Naive thymus-derived CD4-positive, alpha-beta T cell (primary cell): ENCODE measurements around the gene UBXN6. TPM values are rescaled to one million over a fixed set of nuclear protein-coding genes. Genes with fewer than 3 reads are reported as not detected.
A peak's percentile ranks its signal among the peaks of the same experiment; 100 is the strongest.

Experiments used
- ATAC-seq: fragments of 150-1000 bp; cut with Tn5 transposase; 2 replicates; pipeline ENCODE4 v1.10.0; 2021; ENCODE audit warnings: mild to moderate bottlenecking, moderate library complexity
- CTCF ChIA-PET: fragments of 350-600 bp; sonication (Branson Sonifier 250); formaldehyde crosslinking; loops from one replicate; lab custom pipeline; 2021; ENCODE audit warnings: antibody characterized with exemption; lab: Charles Lee
- POLR2A ChIA-PET: fragments of 350-600 bp; sonication (Branson Sonifier 250); formaldehyde crosslinking; loops from one replicate; lab custom pipeline; 2021; ENCODE audit warnings: antibody characterized with exemption, inconsistent platforms; lab: Charles Lee
- DNase-seq, 9 donors: peaks; one replicate each; pipeline versions ENCODE4 v3.0.0 to v3.0.0-alpha.2; 2020 to 2022; ENCODE audit warnings: mixed read lengths in 1 of 9
- H3K27ac ChIP-seq: one replicate; pipeline ENCODE4 v1.7.0; 2013; ENCODE audit warnings: mild to moderate bottlenecking, low read depth, low read length, moderate library complexity
- H3K27me3 ChIP-seq, 2 donors: one replicate each; pipeline ENCODE4 v1.7.0; 2013; ENCODE audit warnings: low read length in 2 of 2, mild to moderate bottlenecking in 2 of 2, moderate library complexity in 2 of 2; ENCODE audit not compliant: control insufficient read depth in 2 of 2, insufficient read depth in 2 of 2
- H3K36me3 ChIP-seq, 3 experiments: 1 replicate in 2 of 3; 2 replicates in 1 of 3; pipeline ENCODE4 v1.7.0; 2013; ENCODE audit warnings: low read length in 3 of 3, mild to moderate bottlenecking in 3 of 3, moderate library complexity in 1 of 3; ENCODE audit not compliant: insufficient read depth in 3 of 3, control insufficient read depth in 2 of 3
- H3K4me1 ChIP-seq, 2 donors: one replicate each; pipeline ENCODE4 v1.7.0; 2013; ENCODE audit warnings: low read length in 2 of 2, mild to moderate bottlenecking in 2 of 2, moderate library complexity in 1 of 2; ENCODE audit not compliant: control insufficient read depth in 2 of 2, insufficient read depth in 2 of 2
- H3K4me3 ChIP-seq: 2 replicates; pipeline ENCODE4 v1.7.0; 2013; ENCODE audit warnings: mild to moderate bottlenecking, low read length
- H3K9me3 ChIP-seq, 3 experiments: 1 replicate in 2 of 3; 2 replicates in 1 of 3; pipeline ENCODE4 v1.7.0; 2013; ENCODE audit warnings: low read length in 3 of 3; ENCODE audit not compliant: control insufficient read depth in 2 of 3
- H3K27ac Mint-ChIP-seq, 9 donors: one replicate each; pipeline ENCODE4 v1.8.0; 2020 to 2022; ENCODE audit warnings: mixed read lengths in 9 of 9, mild to moderate bottlenecking in 8 of 9, moderate library complexity in 5 of 9, inconsistent platforms in 2 of 9
- H3K27me3 Mint-ChIP-seq, 5 donors: one replicate each; pipeline ENCODE4 v1.8.0; 2021 to 2022; ENCODE audit warnings: mixed read lengths in 5 of 5, mild to moderate bottlenecking in 1 of 5
- H3K36me3 Mint-ChIP-seq, 5 donors: one replicate each; pipeline ENCODE4 v1.8.0; 2020 to 2022; ENCODE audit warnings: mixed read lengths in 5 of 5, mild to moderate bottlenecking in 3 of 5, inconsistent platforms in 1 of 5
- H3K4me1 Mint-ChIP-seq, 7 donors: one replicate each; pipeline ENCODE4 v1.8.0; 2020 to 2022; ENCODE audit warnings: mixed read lengths in 7 of 7, mild to moderate bottlenecking in 3 of 7, inconsistent platforms in 1 of 7
- H3K4me3 Mint-ChIP-seq, 10 donors: one replicate each; pipeline ENCODE4 v1.8.0; 2020 to 2022; ENCODE audit warnings: mild to moderate bottlenecking in 10 of 10, mixed read lengths in 10 of 10, moderate library complexity in 6 of 10, inconsistent platforms in 2 of 10
- H3K9me3 Mint-ChIP-seq, 11 donors: one replicate each; pipeline ENCODE4 v1.8.0; 2020 to 2022; ENCODE audit warnings: mixed read lengths in 11 of 11, mild to moderate bottlenecking in 4 of 11, inconsistent platforms in 1 of 11, moderate library complexity in 1 of 11
- intact Hi-C, 2 donors: fragments of 100-400 bp; cut with micrococcal nuclease; formaldehyde crosslinking; loops; one replicate each; pipeline ENCODE4 v1.15.1; 2023
- polyA plus RNA-seq, 2 donors: library from polyadenylated mRNA; unstranded; fragments of 300-500 nt; fragmentation: Illumina TruSeq; gene quantifications; one replicate each; pipeline ENCODE4 v1.2.3, GENCODE V29; 2021
- total RNA-seq, 6 experiments: library from RNA in 5 of 6; stranded (reverse) in 5 of 6; gene quantifications; 1 replicate in 5 of 6; 2 replicates in 1 of 6; pipeline ENCODE4 v1.2.3 and lab custom pipeline; 2021 to 2026

Gene UBXN6
- total and polyA plus RNA-seq, 7 experiments from 2014 or later, result 5.4 to 68.6 (median 50.3) TPM

DNA sequence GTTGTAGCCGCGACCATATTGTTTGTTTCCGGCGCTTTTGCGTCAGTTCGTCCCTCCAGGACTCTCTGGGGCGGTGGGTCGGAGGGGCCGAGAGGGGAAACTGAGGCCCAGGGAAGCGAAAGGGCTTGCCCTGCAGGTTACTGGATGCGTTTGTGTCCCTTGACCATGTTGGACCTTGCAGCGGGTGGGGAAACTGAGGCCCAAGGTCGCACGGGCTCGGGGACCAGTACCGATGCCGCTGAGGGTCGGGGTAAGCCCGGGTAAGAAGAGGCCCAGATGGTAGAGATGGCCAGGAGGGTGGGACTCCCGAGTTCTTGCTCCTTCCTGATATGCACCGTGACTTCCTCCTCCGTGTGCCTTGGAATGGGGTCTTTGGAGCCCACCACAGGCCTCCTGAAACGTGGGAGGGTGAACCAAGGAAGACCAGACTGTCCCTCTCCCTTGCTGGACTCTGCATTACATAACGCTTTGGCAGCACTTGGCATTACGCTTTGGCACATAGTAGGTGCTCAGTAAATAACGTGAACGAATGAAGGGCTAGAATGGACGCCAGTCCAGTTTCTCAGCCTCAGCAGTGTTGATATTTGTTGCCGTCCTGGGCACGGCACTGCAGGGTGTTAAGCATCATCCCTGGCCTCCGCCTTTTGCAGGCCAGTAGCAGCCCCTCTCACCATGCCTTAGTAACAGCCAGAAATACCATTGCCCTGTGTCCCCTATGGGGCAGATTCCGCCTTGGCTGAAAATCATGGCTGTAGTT, 54.4 kb downstream of the UBXN6 start:
- Mint-ChIP-seq H3K27me3 (no peaks in the 10 kb centered on the region), H3K36me3 (peaks cover 0 to 6% (median 0%) of the 10 kb centered on the region in 5 donors), H3K4me1 (peaks cover 14 to 56% (median 45%) of the 10 kb centered on the region in 7 donors), H3K4me3 (peak overlapping the region; percentile 73 to 95 (median 88)), H3K27ac (peak overlapping the region; percentile 14 to 92 (median 59)), H3K9me3 (peaks cover 0 to 1% (median 0%) of the 10 kb centered on the region in 11 donors)
- ATAC-seq (no peak), DNase-seq (no peak)
- ChIA-PET POLR2A (interaction anchor here (1.3 to 3.3 kb wide), 4 partner anchors 22 to 55 kb away, joined by 3 to 29 read pairs (median 4); partner anchors contain the start of gene UBXN6), CTCF (interaction anchor here (1.8 kb wide), 1 partner anchor 33 kb away, joined by 11 read pairs; no protein-coding TSS in a partner anchor)
- H3K9me3 ChIP-seq, result no peaks in the 10 kb centered on the region
- peaks cover 28 to 33% of the 10 kb centered on the region in 2 donors for H3K4me1 ChIP-seq
- H3K27me3 ChIP-seq, result no peaks in the 10 kb centered on the region
- H3K4me3 ChIP-seq, result peak overlapping the region; percentile 80
- peaks cover 0 to 4% (median 0%) of the 10 kb centered on the region in 3 experiments for H3K36me3 ChIP-seq
- peak overlapping the region; percentile 97 for H3K27ac ChIP-seq
- intact Hi-C loops, result loop anchor here (2.0 to 5.0 kb wide), 7 partner anchors 396 to 1499 kb away; partner anchors contain the start of genes DOHH (in 1 of the 2), EEF2 (in 1 of the 2), NDUFA11 (in 1 of the 2) and PIAS4 (in 1 of the 2)

DNA sequence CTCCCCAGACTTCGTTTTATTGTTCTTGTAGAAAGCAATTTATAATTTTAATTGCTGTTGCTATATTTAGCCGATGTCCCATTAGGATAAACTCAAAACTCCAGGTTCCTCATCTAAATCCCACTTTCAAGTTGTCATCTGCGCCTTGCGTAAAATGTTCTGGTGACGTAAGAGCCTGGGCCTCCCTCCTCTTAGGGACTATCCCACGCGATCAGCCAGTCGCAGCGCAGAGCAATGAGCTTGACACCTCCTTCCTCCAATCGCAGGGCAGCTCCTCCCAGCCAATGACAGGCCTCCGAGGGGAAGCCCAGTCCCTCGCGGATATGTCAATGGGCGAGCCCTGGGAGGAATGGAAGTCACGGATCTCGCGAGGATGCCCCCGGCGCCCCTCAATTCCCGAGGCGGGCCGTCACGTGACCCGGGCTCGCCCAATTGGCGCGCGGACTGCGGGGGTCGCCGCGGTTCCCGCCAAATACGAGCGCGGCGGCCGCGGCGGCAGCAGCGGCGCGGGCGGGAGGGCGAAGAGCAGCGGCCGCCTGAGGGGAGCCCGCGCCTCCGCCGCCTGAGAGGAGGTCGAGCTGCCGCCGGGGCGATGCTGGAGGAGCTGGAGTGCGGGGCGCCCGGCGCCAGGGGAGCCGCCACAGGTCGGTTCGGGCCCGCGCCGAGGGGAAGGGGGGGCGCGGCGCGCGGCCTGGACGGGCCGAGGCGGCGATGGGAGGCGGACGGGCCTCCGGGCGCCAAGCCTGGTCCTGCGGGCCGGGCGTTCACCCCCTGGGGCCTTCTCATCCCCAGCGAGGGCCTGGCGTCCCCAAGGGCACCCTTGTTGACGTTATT, 55.2 kb downstream of the UBXN6 start, which contains the start of gene CHAF1A:
CHAF1A (plus strand) TSS at position 470 of the 834 bp plus-strand sequence; CDS start at position 593, 123 bp downstream.
- peaks cover 0 to 5% (median 0%) of the 10 kb centered on the region in 3 experiments for H3K36me3 ChIP-seq
- H3K27me3 Mint-ChIP-seq, result no peaks in the 10 kb centered on the region
- peaks cover 14 to 62% (median 48%) of the 10 kb centered on the region in 7 donors for H3K4me1 Mint-ChIP-seq
- H3K27me3 ChIP-seq, result no peaks in the 10 kb centered on the region
- H3K27ac Mint-ChIP-seq, result peak within 1 kb of the TSS; percentile 87 to 100 (median 99)
- POLR2A ChIA-PET, result interaction anchor here (0.6 to 3.3 kb wide), 15 partner anchors 22 to 640 kb away, joined by 3 to 29 read pairs (median 3); partner anchors contain the start of genes MPND, MRPL54, TMIGD2 and UBXN6
- ATAC-seq, result peak; percentile 90
- intact Hi-C loops, result loop anchor here (1.0 to 5.0 kb wide), 14 partner anchors 55 to 1500 kb away; partner anchors contain the start of genes UBXN6 (in 2 of the 2), YJU2 (in 2 of the 2), ANKRD24 (in 1 of the 2) and DOHH (in 1 of the 2)
- peaks cover 0 to 1% (median 0%) of the 10 kb centered on the region in 11 donors for H3K9me3 Mint-ChIP-seq
- peaks cover 31 to 35% of the 10 kb centered on the region in 2 donors for H3K4me1 ChIP-seq
- no peaks in the 10 kb centered on the region for H3K9me3 ChIP-seq
- H3K4me3 ChIP-seq, result peak within 1 kb of the TSS; percentile 80
- peak; percentile 94 to 100 (median 98) for DNase-seq
- peaks cover 0 to 8% (median 0%) of the 10 kb centered on the region in 5 donors for H3K36me3 Mint-ChIP-seq
- peak within 1 kb of the TSS; percentile 80 to 95 (median 91) for H3K4me3 Mint-ChIP-seq
- peak within 1 kb of the TSS; percentile 97 for H3K27ac ChIP-seq
- CTCF ChIA-PET, result interaction anchor here (0.6 to 1.8 kb wide), 8 partner anchors 33 to 1319 kb away, joined by 3 to 11 read pairs (median 3); partner anchors contain the start of genes MPND and MRPL54

DNA sequence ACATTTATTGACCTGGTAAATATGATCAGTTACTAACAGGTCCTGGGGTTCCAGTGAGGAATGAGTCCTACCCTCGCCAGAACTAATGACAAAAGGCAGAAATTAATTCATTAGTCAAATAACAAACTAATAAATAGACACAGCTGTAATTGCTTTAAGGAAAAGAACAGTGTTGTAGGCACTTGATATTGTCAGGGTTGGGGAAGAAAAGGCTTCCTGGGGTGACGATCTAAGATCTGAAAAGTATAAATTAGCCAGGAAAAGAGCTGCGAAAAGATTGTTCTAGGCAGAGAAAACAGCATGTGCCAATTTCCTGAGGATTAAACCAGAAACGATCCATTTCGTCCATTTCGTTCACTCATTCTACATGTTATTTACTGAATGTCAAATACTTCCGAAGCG, 55.8 kb downstream of the UBXN6 start:
- H3K36me3 ChIP-seq, result peaks cover 0 to 11% (median 0%) of the 10 kb centered on the region in 3 experiments
- CTCF ChIA-PET, result interaction anchor here (0.6 to 1.8 kb wide), 7 partner anchors 32 to 1320 kb away, joined by 3 to 11 read pairs (median 3); partner anchors contain the start of genes MPND and MRPL54
- H3K9me3 ChIP-seq, result no peaks in the 10 kb centered on the region
- H3K4me1 Mint-ChIP-seq, result peaks cover 18 to 68% (median 54%) of the 10 kb centered on the region in 7 donors
- H3K36me3 Mint-ChIP-seq, result peaks cover 0 to 10% (median 3%) of the 10 kb centered on the region in 5 donors
- H3K27me3 Mint-ChIP-seq, result no peaks in the 10 kb centered on the region
- H3K27ac Mint-ChIP-seq, result peak overlapping the region; percentile 87 to 100 (median 99)
- peak overlapping the region; percentile 97 for H3K27ac ChIP-seq
- intact Hi-C loops, result loop anchor here (1.0 to 5.0 kb wide), 17 partner anchors 56 to 1501 kb away; partner anchors contain the start of genes UBXN6 (in 2 of the 2), YJU2 (in 2 of the 2), ANKRD24 (in 1 of the 2) and CACTIN (in 1 of the 2)
- H3K4me3 Mint-ChIP-seq, result peak overlapping the region; percentile 80 to 95 (median 90)
- no peaks in the 10 kb centered on the region for H3K27me3 ChIP-seq
- ATAC-seq, result no peak
- POLR2A ChIA-PET, result interaction anchor here (0.6 to 3.3 kb wide), 14 partner anchors 21 to 639 kb away, joined by 3 to 29 read pairs (median 3); partner anchors contain the start of genes MPND, MRPL54, TMIGD2 and UBXN6
- peaks cover 31 to 38% of the 10 kb centered on the region in 2 donors for H3K4me1 ChIP-seq
- H3K4me3 ChIP-seq, result peak overlapping the region; percentile 48
- no peak for DNase-seq
- H3K9me3 Mint-ChIP-seq, result peaks cover 0 to 1% (median 0%) of the 10 kb centered on the region in 11 donors

DNA sequence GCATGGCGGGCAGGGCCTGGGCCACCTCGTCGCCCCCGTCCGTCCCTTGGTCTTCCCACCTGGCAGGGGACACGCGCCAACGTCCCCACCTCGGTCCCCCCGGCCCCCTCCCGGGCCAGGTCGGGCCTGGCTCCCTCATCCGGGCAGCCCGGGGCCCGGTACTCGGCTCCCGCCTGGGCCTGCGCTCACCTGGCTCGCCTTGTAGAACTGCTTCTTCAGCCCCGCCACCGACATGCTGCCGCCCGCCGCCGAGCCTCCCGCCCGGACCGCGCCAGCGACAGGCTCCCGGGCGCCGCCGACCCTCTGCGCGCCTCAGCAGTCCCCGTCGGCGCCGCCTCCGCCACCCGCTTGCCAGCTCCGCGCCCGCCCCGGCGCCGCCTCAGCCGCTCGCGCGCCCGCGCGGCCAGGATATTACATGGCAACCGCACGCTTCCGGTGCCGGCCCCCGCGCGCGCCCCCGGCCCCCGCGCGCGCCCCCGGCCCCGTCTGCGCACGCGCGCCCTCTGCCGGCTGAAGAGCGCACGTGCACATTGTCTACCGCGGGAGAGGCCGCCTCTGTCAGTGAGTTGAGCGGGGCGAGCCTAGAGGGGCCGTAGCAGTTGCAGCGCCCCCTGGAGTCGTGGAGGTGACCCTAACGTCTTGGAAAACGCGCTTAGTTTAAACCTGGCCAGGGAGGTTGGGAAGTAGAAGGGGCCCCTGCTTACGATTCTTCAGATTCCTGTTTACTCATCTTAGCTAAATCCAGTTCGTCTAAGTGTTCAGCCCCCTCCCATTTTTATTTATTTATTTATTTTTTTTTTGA, 57.3 kb downstream of the UBXN6 start, which contains the start of gene SH3GL1:
SH3GL1 (minus strand) TSS at position 413 of the 802 bp plus-strand sequence; CDS start at position 234, 179 bp downstream.
- intact Hi-C loops, result loop anchor here (1.0 to 5.0 kb wide), 17 partner anchors 20 to 1502 kb away; partner anchors contain the start of genes MPND (in 2 of the 2), ANKRD24 (in 1 of the 2), CACTIN (in 1 of the 2) and EEF2 (in 1 of the 2)
- Histone ChIP-seq H3K27ac (peak within 1 kb of the TSS; percentile 97), H3K4me1 (peaks cover 31 to 38% of the 10 kb centered on the region in 2 donors), H3K9me3 (no peaks in the 10 kb centered on the region), H3K27me3 (no peaks in the 10 kb centered on the region), H3K4me3 (peak within 1 kb of the TSS; percentile 87), H3K36me3 (peaks cover 0 to 14% (median 0%) of the 10 kb centered on the region in 3 experiments)
- CTCF ChIA-PET, result interaction anchor here (0.6 to 0.9 kb wide), 7 partner anchors 24 to 151 kb away, joined by 3 to 5 read pairs (median 3); partner anchors contain the start of gene MPND
- POLR2A ChIA-PET, result interaction anchor here (0.6 to 3.3 kb wide), 9 partner anchors 20 to 415 kb away, joined by 3 to 29 read pairs (median 3); partner anchors contain the start of genes EEF2 and MPND
- DNase-seq (peak; percentile 87 to 98 (median 92)), ATAC-seq (peak; percentile 87)
- no peaks in the 10 kb centered on the region for H3K27me3 Mint-ChIP-seq
- H3K4me3 Mint-ChIP-seq, result peak within 1 kb of the TSS; percentile 80 to 99 (median 92)
- H3K36me3 Mint-ChIP-seq, result peaks cover 0 to 12% (median 5%) of the 10 kb centered on the region in 5 donors
- peaks cover 23 to 75% (median 60%) of the 10 kb centered on the region in 7 donors for H3K4me1 Mint-ChIP-seq
- peaks cover 0 to 1% (median 0%) of the 10 kb centered on the region in 11 donors for H3K9me3 Mint-ChIP-seq
- peak within 1 kb of the TSS; percentile 87 to 100 (median 99) for H3K27ac Mint-ChIP-seq

DNA sequence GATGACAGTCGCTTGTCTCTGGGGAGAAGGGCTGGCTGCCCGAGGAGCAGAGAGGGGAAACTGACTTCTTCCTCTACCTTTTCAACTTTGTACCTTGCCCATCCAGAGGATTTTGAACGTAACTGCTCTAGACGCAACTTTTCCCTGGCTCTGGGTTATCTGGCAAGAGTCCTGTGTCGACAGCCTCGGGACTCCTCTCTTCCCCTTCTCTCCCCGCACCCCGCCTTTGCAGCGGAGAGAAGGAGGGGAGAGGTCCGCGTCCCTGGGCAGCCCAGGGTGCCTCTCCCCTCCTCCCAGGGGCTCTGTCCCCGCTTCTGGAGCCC, 57.8 kb downstream of the UBXN6 start:
- Histone ChIP-seq H3K4me1 (peaks cover 31 to 38% of the 10 kb centered on the region in 2 donors), H3K27ac (peak overlapping the region; percentile 97)
- no peak for ATAC-seq

More for the DNA sequence above, 57.8 kb downstream of the UBXN6 start:
- peak overlapping the region; percentile 67 to 99 (median 88) for H3K27ac Mint-ChIP-seq
- peak overlapping the region; percentile 80 to 99 (median 91) for H3K4me3 Mint-ChIP-seq
- H3K4me1 Mint-ChIP-seq, result peaks cover 24 to 80% (median 66%) of the 10 kb centered on the region in 7 donors
- peak overlapping the region; percentile 87 for H3K4me3 ChIP-seq
- H3K27me3 ChIP-seq, result no peaks in the 10 kb centered on the region
- ChIA-PET POLR2A (interaction anchor here (1.0 to 3.3 kb wide), 8 partner anchors 20 to 414 kb away, joined by 3 to 29 read pairs (median 3); partner anchors contain the start of genes EEF2 and MPND), CTCF (interaction anchor here (0.6 to 0.7 kb wide), 3 partner anchors 23 to 151 kb away, joined by 3 read pairs; no protein-coding TSS in a partner anchor)
- H3K36me3 ChIP-seq, result peaks cover 0 to 18% (median 1%) of the 10 kb centered on the region in 3 experiments
- H3K9me3 ChIP-seq, result no peaks in the 10 kb centered on the region
- intact Hi-C loops, result loop anchor here (1.0 to 5.0 kb wide), 17 partner anchors 19 to 1503 kb away; partner anchors contain the start of genes MPND (in 2 of the 2), ANKRD24 (in 1 of the 2), CACTIN (in 1 of the 2) and EEF2 (in 1 of the 2)
- H3K36me3 Mint-ChIP-seq, result peaks cover 0 to 16% (median 5%) of the 10 kb centered on the region in 5 donors
- DNase-seq, result peak in 2 of 9 donors; percentile 6 to 20
- no peaks in the 10 kb centered on the region for H3K27me3 Mint-ChIP-seq
- H3K9me3 Mint-ChIP-seq, result peaks cover 0 to 1% (median 0%) of the 10 kb centered on the region in 11 donors
